ENCODE measurements around the gene HSF5. TPM values are rescaled to one million over a fixed set of nuclear protein-coding genes. Genes with fewer than 3 reads are reported as not detected.

HSF5 gene
- total and polyA plus RNA-seq, 8 donors: 0.18 TPM; not detected in 7

DNA sequence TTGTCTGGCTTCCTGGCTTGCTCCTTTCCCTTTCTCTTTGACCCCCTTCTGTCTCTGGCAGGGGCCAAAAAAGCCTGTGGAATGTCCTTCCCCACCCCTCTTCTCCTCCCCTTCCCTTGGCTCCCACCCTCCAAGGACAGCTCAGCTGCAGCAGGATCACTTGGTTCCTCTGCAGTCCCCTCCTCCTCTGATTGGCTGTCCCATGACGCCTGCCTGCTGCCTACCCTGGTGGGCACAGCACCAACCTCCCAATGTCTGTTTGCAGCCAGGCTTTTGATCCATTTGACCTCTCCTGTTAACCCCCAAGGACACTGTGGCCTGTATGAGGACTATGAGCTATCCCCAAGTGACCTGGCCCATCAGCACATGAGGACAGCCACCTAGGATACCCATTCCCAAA, 41.1 kb upstream of the HSF5 start:
- intact Hi-C loops (cut with DNase I; ENCODE audit: low total_unique reads): no loop called here
- 48 to 76% (median 54%) methylated on average over 1 of the region's 1 CpG for WGBS, 5 donors
- H3K9me3 ChIP-seq: no peaks in the 10 kb centered on the region
- no peak overlapping the region for H3K4me3 ChIP-seq
- H3K27me3 ChIP-seq: peaks cover 0 to 5% (median 0%) of the 10 kb centered on the region in 3 donors
- peak overlapping the region in 1 of 5 donors; percentile 65 for H3K27ac ChIP-seq
- DNase-seq: no peak
- TF ChIP-seq, protein P1, sequence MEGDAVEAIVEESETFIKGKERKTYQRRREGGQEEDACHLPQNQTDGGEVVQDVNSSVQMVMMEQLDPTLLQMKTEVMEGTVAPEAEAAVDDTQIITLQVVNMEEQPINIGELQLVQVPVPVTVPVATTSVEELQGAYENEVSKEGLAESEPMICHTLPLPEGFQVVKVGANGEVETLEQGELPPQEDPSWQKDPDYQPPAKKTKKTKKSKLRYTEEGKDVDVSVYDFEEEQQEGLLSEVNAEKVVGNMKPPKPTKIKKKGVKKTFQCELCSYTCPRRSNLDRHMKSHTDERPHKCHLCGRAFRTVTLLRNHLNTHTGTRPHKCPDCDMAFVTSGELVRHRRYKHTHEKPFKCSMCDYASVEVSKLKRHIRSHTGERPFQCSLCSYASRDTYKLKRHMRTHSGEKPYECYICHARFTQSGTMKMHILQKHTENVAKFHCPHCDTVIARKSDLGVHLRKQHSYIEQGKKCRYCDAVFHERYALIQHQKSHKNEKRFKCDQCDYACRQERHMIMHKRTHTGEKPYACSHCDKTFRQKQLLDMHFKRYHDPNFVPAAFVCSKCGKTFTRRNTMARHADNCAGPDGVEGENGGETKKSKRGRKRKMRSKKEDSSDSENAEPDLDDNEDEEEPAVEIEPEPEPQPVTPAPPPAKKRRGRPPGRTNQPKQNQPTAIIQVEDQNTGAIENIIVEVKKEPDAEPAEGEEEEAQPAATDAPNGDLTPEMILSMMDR (IDR thresholded peaks at IDR 0.05): no peak
- TF ChIP-seq POLR2AphosphoS5 (IDR thresholded peaks at IDR 0.05) (no peak), EP300 (IDR thresholded peaks at IDR 0.05) (no peak), POLR2A (IDR thresholded peaks at IDR 0.05) (no peak)
- H3K36me3 ChIP-seq: no peaks in the 10 kb centered on the region
- H3K4me1 ChIP-seq: peaks cover 7 to 52% (median 30%) of the 10 kb centered on the region in 4 donors

DNA sequence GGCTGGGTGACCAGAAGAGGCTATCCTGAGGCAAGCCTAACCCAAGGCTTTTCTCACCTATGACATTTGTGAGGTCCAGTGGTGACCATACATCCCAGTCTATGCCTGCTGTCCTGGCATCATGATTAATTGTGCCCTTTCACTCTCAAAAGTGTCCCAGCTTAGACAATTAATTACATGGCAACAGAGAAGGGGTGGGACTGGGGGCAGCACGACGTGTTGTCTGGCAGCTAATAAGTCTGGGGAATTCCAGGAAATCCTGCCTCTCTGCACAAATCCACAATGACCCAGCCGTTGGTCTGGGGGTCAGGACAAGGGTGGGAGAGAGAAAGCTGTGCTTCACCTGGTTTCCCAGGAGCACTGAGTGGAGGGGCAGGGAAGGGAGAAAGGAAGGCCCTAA, 40.2 kb upstream of the HSF5 start:
- Histone ChIP-seq H3K27ac (peak overlapping the region in 2 of 5 donors; percentile 65 to 70), H3K9me3 (no peaks in the 10 kb centered on the region), H3K36me3 (no peaks in the 10 kb centered on the region), H3K27me3 (peaks cover 0 to 5% (median 0%) of the 10 kb centered on the region in 3 donors), H3K4me3 (peak overlapping the region in 1 of 4 donors; percentile 1), H3K4me1 (peaks cover 7 to 52% (median 30%) of the 10 kb centered on the region in 4 donors)
- no peak for TF ChIP-seq POLR2A (IDR thresholded peaks at IDR 0.05)
- TF ChIP-seq POLR2AphosphoS5 (IDR thresholded peaks at IDR 0.05): no peak
- TF ChIP-seq, protein P1 (IDR thresholded peaks at IDR 0.05): no peak
- TF ChIP-seq EP300 (IDR thresholded peaks at IDR 0.05): no peak
- intact Hi-C loops (cut with DNase I; ENCODE audit: low total_unique reads): no loop called here
- no peak for DNase-seq
- WGBS, 5 donors: 23 to 40% (median 35%) methylated on average over 3 of the region's 3 CpGs

DNA sequence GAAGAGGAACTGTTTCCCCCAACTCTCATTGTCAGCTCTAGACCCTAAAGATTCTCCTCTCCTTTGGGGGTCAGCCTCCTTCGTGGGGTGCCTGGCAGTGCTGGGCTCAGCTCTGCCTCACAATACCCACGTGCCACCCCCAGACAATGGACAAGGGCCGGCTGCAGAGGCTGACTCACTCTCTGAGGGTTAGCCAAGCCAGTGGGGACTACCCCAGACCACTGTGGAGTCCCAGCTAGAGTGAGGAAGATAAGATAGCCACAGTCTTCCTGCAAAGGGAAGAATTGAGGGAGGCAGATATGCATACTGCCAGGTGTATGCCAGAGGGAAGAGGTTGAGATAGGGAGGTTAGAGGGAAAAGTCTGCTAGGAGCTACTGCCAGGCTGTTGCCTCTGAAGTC, 39.7 kb upstream of the HSF5 start:
- Histone ChIP-seq H3K27ac (peak overlapping the region in 4 of 5 donors; percentile 26 to 70 (median 60)), H3K27me3 (peaks cover 0 to 5% (median 0%) of the 10 kb centered on the region in 3 donors), H3K36me3 (no peaks in the 10 kb centered on the region), H3K4me3 (no peak overlapping the region), H3K9me3 (no peaks in the 10 kb centered on the region), H3K4me1 (peaks cover 7 to 52% (median 30%) of the 10 kb centered on the region in 4 donors)
- WGBS, 5 donors: 32 to 52% (median 38%) methylated on average over 2 to 3 of the region's 3 CpGs
- DNase-seq: no peak
- TF ChIP-seq POLR2AphosphoS5 (IDR thresholded peaks at IDR 0.05) (no peak), EP300 (IDR thresholded peaks at IDR 0.05) (no peak), POLR2A (IDR thresholded peaks at IDR 0.05) (no peak)
- TF ChIP-seq, protein P1 (IDR thresholded peaks at IDR 0.05): no peak
- intact Hi-C loops (cut with DNase I; ENCODE audit: low total_unique reads): no loop called here

DNA sequence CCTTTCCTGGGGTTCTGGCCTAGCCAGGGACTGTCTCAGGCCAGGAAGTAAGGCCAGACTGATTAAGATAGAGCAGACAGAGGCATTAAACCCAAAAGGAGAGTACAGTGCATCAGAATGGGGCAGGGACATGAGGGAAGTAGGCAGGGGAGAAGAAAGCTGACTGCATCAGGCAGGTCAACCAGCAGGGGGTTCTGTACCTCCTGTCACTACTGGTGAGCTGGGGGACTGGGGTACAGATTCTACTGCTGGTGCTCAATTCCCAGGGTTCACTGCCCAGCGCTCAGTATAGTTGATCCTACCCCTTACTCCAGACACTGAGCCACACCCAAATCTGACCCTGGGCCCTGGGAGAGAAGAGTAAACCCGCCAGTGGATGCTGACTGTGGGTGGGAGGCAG, 39.1 kb upstream of the HSF5 start:
- no peaks in the 10 kb centered on the region for H3K27me3 ChIP-seq
- intact Hi-C loops (cut with DNase I; ENCODE audit: low total_unique reads): no loop called here
- no peak for DNase-seq
- 75 to 88% (median 85%) methylated on average over 2 of the region's 2 CpGs for WGBS, 5 donors
- H3K27ac ChIP-seq: peak overlapping the region in 4 of 5 donors; percentile 54 to 70 (median 60)
- no peaks in the 10 kb centered on the region for H3K9me3 ChIP-seq
- peaks cover 3 to 47% (median 25%) of the 10 kb centered on the region in 4 donors for H3K4me1 ChIP-seq
- no peak overlapping the region for H3K4me3 ChIP-seq
- TF ChIP-seq POLR2AphosphoS5 (IDR thresholded peaks at IDR 0.05): no peak
- TF ChIP-seq EP300 (IDR thresholded peaks at IDR 0.05): no peak
- TF ChIP-seq POLR2A (IDR thresholded peaks at IDR 0.05): no peak
- no peaks in the 10 kb centered on the region for H3K36me3 ChIP-seq

DNA sequence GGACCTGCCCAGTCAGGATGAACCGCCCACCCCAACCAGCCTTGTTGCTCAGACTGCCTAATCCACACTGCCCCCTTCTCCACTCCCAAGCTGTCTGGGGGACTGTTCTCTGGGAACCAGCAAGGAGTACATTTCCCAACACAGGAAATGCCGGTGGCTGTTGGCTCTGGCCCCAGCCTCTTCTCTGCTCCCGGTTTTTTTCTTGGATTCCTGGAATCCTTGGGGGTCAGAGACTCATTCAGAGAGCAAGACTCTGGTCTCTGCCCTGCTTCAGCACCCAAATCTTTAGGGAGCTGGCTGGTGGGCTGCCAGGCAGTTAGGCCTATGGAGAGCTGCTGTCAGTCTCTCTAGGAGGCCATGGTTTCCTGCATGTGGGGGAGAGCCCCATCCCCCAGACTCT, 37.0 kb upstream of the HSF5 start:
- TF ChIP-seq POLR2AphosphoS5 (IDR thresholded peaks at IDR 0.05) (peak in 1 of 3 donors; percentile 41), POLR2A (IDR thresholded peaks at IDR 0.05) (no peak)
- H3K27ac ChIP-seq: peak overlapping the region in 4 of 5 donors; percentile 54 to 76 (median 64)
- peak in 1 of 2 donors; percentile 62 for DNase-seq
- intact Hi-C loops (cut with DNase I; ENCODE audit: low total_unique reads): no loop called here
- H3K36me3 ChIP-seq: no peaks in the 10 kb centered on the region
- peaks cover 0 to 33% (median 12%) of the 10 kb centered on the region in 4 donors for H3K4me1 ChIP-seq
- no peak overlapping the region for H3K4me3 ChIP-seq
- no peaks in the 10 kb centered on the region for H3K27me3 ChIP-seq
- H3K9me3 ChIP-seq: no peaks in the 10 kb centered on the region
- 42 to 63% (median 54%) methylated on average over 3 of the region's 3 CpGs for WGBS, 5 donors

Data from stomach (tissue), 9 donors.